Left lobe of liver (tissue), 2 donors: ENCODE results near the gene LYPD6B. TPM values are rescaled to one million over a fixed set of nuclear protein-coding genes. Genes with fewer than 3 reads are reported as not detected.

Experiments used
- ATAC-seq: fragments of 200-7000 bp; cut with Tn5 transposase; one replicate; pipeline ENCODE4 v1.9.1; 2020; ENCODE audit warnings: mild to moderate bottlenecking, moderate library complexity
- DNase-seq: peaks from one replicate; pipeline ENCODE4 v3.0.0-alpha.2; 2020; ENCODE audit warnings: low spot score
- total RNA-seq: library from RNA; stranded (reverse); gene quantifications from one replicate; pipeline ENCODE4 v1.2.1, GENCODE V29; 2021
- donor health status: DM: no; HTN: no; CAD: no; lungs with moderate emphysema.
- donor health status: DM: no; HTN: yes; CAD: no.

The LYPD6B gene
- total RNA-seq, 1 donor from 2014 or later = not detected

GRCh38 chr2:149037851-149038250 is 648 bp upstream of the LYPD6B start:
- no peak for DNase-seq
- ATAC-seq = peak; percentile 44

DNA sequence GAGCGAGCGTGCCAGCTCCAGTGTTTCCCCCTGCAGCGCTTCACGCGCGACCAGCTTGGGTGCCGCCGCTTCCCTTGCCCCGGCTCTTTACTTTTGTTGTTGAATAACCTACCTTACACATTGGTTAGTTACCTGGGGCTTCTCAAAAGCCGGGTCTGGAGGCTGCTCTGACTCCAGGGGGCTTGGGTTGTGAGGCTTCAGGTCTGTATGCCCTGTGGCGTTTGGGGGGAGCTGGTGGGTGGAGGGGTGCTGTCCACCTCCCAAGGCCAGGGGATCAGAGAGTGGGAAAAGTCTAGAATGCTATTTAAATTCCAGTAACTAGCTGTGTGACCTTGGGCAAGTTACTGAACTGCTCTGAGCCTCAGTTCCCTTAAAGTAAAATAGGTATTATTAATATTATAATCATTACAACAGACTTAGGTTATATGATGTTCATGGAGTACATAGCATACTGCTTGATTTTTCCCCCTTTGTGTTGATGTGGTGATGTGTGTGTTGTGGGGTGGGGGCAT is 770 bp downstream of the LYPD6B start:
- ATAC-seq (no peak), DNase-seq (no peak)

DNA sequence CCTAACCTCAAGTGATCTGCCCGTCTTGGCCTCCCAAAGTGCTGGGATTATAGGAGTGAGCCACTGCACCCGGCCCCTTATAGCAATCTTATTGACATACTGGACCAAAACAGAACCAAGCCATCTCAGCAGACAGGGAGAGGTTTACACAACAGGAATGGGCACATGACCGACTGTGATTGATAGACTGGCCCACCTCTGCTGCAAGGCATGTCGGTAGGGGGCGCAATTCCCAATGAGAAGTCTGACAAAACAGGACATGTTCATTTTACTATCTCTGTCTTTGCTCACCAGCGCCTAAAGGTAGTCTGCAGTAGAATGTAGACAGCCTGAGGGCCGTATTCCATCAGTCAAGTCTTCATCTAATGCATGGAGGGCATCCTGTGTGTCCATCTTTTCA is 2.0 kb downstream of the LYPD6B start:
- no peak for ATAC-seq
- no peak for DNase-seq

- ATAC-seq = no peak
Observed at GRCh38 chr2:149041482-149041881, 3.0 kb downstream of the LYPD6B start.

GRCh38 chr2:149042881-149043280 is 4.4 kb downstream of the LYPD6B start:
- ATAC-seq = no peak
- no peak for DNase-seq

More at GRCh38 chr2:149041482-149041881, 3.0 kb downstream of the LYPD6B start:
- DNase-seq = no peak

- DNase-seq = no peak
Observed at GRCh38 chr2:149044500-149044899, 6.0 kb downstream of the LYPD6B start.

DNA sequence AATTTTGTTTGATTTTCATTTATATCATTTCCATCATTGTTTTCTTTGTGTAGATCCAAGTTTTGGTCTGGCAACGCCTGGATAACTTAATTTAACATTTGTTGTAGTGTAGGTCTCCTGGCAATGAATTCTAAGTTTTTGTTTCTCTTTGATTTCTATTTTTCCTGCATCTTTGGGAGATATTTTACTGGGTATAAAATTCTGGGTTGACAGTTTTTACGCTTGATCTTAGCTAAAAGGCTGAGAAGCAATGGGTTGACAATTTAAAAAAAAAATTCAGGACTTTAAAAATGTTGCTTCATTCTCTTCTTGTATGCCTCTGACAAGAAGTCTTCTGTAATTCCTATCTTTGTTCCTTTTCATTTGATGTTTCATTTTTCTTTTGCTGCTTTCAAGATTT is 8.6 kb downstream of the LYPD6B start:
- ATAC-seq (no peak), DNase-seq (no peak)

More at GRCh38 chr2:149044500-149044899, 6.0 kb downstream of the LYPD6B start:
- ATAC-seq = no peak

DNA sequence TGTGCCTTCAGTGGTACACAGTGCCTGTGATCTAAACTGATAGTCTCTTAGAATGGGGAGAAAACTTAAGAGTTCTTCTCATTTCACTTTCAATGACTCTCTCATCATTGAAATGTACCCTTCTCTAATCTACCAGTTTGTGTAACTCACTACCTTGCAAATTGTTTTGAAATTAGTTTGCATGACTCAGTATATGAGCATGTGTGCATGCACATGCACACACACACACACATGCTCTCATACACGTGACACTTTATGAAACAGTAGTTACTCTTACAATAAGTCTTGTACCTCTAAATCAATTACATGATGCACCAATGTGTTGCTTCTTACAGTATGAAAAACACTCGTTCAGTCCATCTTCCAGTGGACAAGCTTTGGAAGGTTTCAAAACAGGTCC is 10.6 kb downstream of the LYPD6B start:
- ATAC-seq (no peak), DNase-seq (no peak)

DNA sequence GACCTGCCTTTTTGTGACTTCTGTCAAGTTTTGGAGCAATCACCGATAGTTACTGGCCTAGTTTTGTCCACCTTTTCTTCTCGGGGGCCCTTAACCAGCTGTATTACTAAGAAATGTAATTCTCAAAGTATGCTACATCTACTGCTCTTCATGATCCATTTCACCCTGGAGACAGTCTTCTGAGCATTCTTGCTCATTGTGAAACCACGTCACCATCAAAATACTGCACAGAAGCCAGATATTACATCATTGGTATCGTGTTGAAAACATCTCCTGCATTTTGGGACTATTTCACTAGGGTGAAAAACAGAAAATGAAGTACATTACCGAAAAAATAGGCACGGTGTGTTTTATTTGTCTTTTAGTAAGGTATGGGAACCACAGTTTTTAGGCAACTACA is 11.7 kb downstream of the LYPD6B start:
- DNase-seq = no peak
- no peak for ATAC-seq

DNA sequence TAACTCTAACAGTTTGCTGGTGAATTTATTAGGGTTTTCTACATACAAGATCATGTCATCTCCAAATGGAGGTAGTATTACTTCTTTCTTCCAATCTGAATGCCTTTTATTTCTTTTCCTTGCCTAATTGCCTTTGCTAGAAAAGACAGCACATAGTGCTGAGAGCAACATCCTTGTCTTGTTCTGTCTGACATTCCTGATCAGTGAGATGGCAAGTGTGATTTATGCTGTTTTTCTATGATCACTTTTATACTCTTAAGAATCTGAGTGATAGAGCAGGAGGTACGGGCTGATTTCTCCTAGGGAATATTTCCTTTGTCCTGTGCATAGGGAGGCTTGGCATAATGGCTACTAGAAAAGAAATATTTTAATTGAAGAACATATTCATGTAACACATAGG is 17.3 kb downstream of the LYPD6B start:
- no peak for DNase-seq
- no peak for ATAC-seq

DNA sequence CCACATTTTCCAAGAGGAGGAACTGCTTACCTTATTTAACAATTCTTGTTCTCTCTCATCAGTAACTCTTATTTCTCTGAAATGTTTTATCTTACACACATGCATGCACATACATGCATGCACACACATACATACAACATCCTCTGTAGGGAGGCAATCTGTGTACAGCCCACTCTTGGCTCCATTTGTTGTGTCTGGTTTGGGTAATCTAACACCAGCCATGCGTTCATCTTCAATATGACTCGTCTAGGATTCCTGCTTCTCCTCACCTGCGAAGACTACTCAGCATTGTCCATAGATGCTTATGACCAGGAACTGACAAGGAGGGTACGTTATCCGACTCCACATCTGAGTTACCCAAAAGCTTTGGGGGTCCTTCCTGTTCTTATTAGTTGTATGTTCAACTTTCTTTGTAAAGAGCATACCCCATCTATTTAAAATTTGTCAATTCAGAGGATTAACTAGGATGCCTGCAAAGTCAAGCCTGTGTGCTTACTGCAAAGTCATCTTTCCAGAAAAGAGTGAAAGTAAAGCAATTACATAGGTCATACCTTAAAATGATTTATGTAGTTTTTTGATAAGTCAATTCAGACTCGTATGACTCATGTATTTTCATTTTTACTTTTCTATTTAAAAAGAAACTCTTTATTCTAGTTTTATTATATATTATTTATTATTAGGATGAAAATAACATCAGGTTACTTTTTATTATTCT is 18.2 kb downstream of the LYPD6B start:
- ATAC-seq (no peak), DNase-seq (no peak)

GRCh38 chr2:149057401-149057800 is 18.9 kb downstream of the LYPD6B start:
- ATAC-seq (no peak), DNase-seq (no peak)

DNA sequence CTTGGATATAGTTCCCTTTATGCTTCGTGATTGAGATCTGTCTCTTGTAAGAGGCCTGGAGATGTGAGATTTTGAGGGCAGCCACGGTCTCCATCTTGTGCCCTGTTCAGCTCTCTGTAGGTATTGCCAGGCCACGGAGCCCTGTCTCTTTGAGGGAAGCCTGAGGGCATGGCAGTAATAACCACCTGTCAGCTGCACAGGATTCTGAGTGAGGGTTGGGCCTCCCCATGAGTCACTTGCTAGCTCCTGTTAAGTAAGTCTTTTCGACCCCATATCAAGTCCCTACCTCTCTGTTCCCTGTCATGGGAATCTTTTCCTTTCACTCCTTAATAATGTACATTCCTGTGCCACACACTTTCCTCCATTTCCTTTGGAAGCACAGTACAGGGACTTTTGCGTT is 20.4 kb downstream of the LYPD6B start:
- DNase-seq (no peak), ATAC-seq (no peak)

DNA sequence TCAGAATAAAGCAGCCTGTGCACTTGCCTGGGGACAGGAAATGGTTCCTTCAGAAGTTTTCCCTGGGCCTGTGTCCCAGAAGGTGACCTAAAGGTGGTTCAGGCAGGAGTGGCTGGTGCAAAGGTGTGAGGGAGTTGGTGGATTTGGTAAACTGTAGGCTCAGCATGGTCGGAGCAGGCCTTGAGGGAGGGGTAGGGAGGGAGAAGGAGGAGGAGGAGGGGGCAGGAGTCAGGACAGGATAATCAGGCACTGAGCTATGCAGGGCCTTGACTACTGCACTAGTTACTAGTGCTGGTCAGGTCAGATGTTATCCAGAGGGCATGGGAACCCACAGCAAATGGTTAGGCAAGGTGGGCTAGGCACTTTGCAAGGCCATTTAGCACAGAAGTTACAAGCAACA is 21.3 kb downstream of the LYPD6B start:
- DNase-seq (no peak), ATAC-seq (no peak)

- ATAC-seq (no peak), DNase-seq (no peak)
Observed at GRCh38 chr2:149061133-149061745, 22.7 kb downstream of the LYPD6B start.

DNA sequence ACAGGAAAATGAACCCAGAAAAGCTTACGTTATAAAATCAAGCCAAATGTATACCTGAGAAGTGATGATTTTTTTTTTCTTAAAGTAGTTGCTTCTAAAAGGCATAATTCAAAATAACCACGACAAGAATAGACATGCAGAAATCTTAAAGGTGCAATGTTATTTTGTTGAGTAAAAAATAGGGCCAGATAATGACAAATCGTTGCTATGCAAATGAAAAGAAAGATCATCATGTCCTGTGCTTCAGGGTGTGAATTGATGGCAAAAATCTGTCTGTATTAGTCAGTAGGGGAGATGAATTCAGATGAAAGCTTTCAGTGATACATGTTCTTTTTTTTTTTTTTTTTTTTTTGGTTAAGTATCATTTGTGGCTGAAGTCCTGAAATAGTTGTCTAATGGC is 24.0 kb downstream of the LYPD6B start:
- no peak for ATAC-seq
- DNase-seq = no peak

GRCh38 chr2:149063177-149063576 is 24.7 kb downstream of the LYPD6B start:
- DNase-seq = no peak
- no peak for ATAC-seq

GRCh38 chr2:149064365-149064841 is 25.9 kb downstream of the LYPD6B start:
- ATAC-seq (no peak), DNase-seq (no peak)

- DNase-seq (no peak), ATAC-seq (no peak)
Observed at GRCh38 chr2:149064856-149065630, 26.5 kb downstream of the LYPD6B start.

DNA sequence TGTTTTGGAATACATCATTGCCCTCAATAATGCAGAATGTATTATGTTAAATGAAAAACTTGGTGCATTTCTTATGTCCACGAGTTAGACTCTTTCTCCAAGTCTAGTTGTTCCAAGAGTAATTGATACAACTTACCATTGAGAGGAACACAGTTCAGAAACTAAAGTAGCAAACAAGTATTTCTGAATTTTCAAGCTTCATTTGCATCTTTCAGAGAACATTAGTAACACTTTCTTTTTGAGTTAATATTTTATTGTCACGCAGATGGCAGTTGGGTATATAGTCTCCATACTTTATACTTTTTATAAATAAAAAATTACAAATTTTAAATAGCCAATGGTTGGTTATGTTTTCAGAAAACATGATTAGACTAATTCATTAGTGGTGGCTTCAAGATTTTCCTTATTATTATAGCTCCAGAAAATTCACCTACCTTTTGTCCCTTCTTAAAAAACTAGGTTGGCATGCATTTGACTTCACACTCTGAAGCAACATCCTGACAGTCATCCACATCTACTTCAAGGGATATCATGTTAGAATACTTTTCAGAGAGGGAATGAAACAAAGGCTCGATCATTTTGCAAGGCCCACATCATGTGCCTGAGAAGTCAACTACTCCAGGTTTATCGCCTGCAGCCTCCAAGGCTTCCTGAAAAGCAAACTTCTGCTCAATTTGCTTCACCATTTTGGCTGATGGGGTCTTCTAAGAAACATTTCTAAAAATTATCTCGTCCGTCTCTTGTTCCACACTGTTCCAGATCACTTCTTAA is 29.9 kb downstream of the LYPD6B start:
- DNase-seq (no peak), ATAC-seq (no peak)
